AG08396 (cell line): ENCODE measurements around the gene SELENON.

Experiments used
- DNase-seq: peaks from one replicate; pipeline ENCODE4 v3.0.0; 2012; ENCODE audit warnings: low spot score, mixed read lengths

SELENON gene

GRCh38 chr1:25770541-25771220 lies 29.3 kb upstream of the SELENON start:
- DNase-seq: no peak

- DNase-seq: no peak
Observed at GRCh38 chr1:25771221-25772114, 28.5 kb upstream of the SELENON start.

GRCh38 chr1:25772164-25772563 lies 27.8 kb upstream of the SELENON start:
- DNase-seq: no peak

- DNase-seq: no peak
Observed at GRCh38 chr1:25772692-25773245, 27.2 kb upstream of the SELENON start.

GRCh38 chr1:25773441-25774125 lies 26.4 kb upstream of the SELENON start:
- no peak for DNase-seq

- DNase-seq: no peak
Observed at GRCh38 chr1:25774206-25774803, 25.7 kb upstream of the SELENON start.

GRCh38 chr1:25774921-25775771 lies 24.8 kb upstream of the SELENON start:
- no peak for DNase-seq

- no peak for DNase-seq
Observed at GRCh38 chr1:25779388-25779787, 20.6 kb upstream of the SELENON start.

- DNase-seq: no peak
Observed at GRCh38 chr1:25779894-25780293, 20.1 kb upstream of the SELENON start.

GRCh38 chr1:25780318-25781129 lies 19.5 kb upstream of the SELENON start:
- no peak for DNase-seq

- DNase-seq: no peak
Observed at GRCh38 chr1:25781130-25781433, 18.9 kb upstream of the SELENON start.

- no peak for DNase-seq
Observed at GRCh38 chr1:25782608-25783201, 17.3 kb upstream of the SELENON start.

- no peak for DNase-seq
Observed at GRCh38 chr1:25784575-25785051, 15.4 kb upstream of the SELENON start.

- DNase-seq: no peak
Observed at GRCh38 chr1:25785333-25786067, 14.5 kb upstream of the SELENON start.

GRCh38 chr1:25786887-25787759 lies 12.9 kb upstream of the SELENON start:
- no peak for DNase-seq

GRCh38 chr1:25787760-25788166 lies 12.2 kb upstream of the SELENON start:
- no peak for DNase-seq

- no peak for DNase-seq
Observed at GRCh38 chr1:25790472-25790871, 9.5 kb upstream of the SELENON start.

GRCh38 chr1:25792115-25792514 lies 7.9 kb upstream of the SELENON start:
- DNase-seq: no peak
